Fibroblast of lung (primary cell): ENCODE measurements around the gene GALNT18.

Source experiments
- CTCF ChIP-seq, 2 donors: IDR thresholded peaks in 1 of 2; conservative IDR thresholded peaks in 1 of 2; 1 replicate in 1 of 2; 2 replicates in 1 of 2; pipeline ENCODE4 v1.5.1; 2011 to 2012; ENCODE audit warnings: low read length in 2 of 2, control low read depth in 1 of 2, inconsistent platforms in 1 of 2, low read depth in 1 of 2, mild to moderate bottlenecking in 1 of 2
- EZH2 ChIP-seq: IDR thresholded peaks from 2 replicates; pipeline ENCODE4 v1.5.1; 2012; ENCODE audit warnings: low read length, control low read depth, mild to moderate bottlenecking; ENCODE audit errors: missing control alignments

GRCh38 chr11:11545285-11546275 lies 76.2 kb downstream of the GALNT18 start:
- no peak for TF ChIP-seq CTCF (conservative IDR thresholded peaks at IDR 0.05 in 1 of 2, IDR thresholded peaks at IDR 0.05 in 1 of 2; ENCODE audit: low read depth in 1 of 2, low read length in 2 of 2)
- no peak for TF ChIP-seq EZH2
